Spleen (tissue), 7 donors: ENCODE results near the gene QSER1.

ENCODE experiments used
- CTCF ChIP-seq, 11 experiments: fragments of 200-600 bp in 7 of 11; fragments of 450-650 bp in 4 of 11; sonication (generic) in 4 of 11; IDR thresholded peaks in 8 of 11; conservative IDR thresholded peaks in 3 of 11; 1 replicate in 7 of 11; 2 replicates in 4 of 11; pipeline versions ENCODE4 v1.4.0 to v1.8.0; 2016 to 2021; ENCODE audit warnings: antibody characterized with exemption in 11 of 11, inconsistent platforms in 4 of 11, mild to moderate bottlenecking in 1 of 11
- POLR2A ChIP-seq, 3 donors: fragments of 450-650 bp; IDR thresholded peaks; one replicate each; pipeline ENCODE4 v1.5.1; 2017; ENCODE audit warnings: antibody characterized with exemption in 3 of 3, mild to moderate bottlenecking in 1 of 3
- POLR2AphosphoS5 ChIP-seq, 3 donors: sonication (generic); formaldehyde crosslinking; IDR thresholded peaks; one replicate each; pipeline ENCODE4 v1.5.1; 2017; ENCODE audit warnings: antibody characterized with exemption in 3 of 3
- donor health status: DM: no; HTN: no; CAD: no; lungs with moderate emphysema.
- donor health status: DM: no; HTN: no; CAD: no.
- donor health status: DM: no; HTN: no; CAD: no.

DNA sequence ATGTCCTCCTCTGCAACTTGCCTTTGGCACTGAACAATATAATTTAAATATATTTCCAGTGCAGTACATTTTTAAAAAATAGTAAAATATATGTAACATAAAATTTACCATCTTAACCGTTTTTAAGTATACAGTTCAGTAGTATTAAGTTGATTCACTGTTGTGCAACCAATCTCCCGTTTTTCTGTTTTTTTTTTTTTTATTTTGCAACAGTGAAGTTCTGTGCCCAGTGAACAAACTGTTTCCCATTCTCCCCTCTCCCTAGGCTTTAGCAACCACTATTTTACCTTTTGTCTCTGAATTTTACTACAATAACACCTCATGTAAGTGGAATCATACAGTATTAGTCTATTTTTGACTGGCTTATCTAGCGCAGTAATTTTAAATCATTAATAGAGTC is 49.1 kb upstream of the QSER1 start:
- TF ChIP-seq CTCF (IDR thresholded peaks at IDR 0.05 in 8 of 11, conservative IDR thresholded peaks at IDR 0.05 in 3 of 11) (no peak), POLR2A (IDR thresholded peaks at IDR 0.05) (no peak), POLR2AphosphoS5 (IDR thresholded peaks at IDR 0.05) (no peak)
